Cardiac muscle cell (in vitro differentiated cells and primary cell): ENCODE measurements around the gene MT1X. TPM values are rescaled to one million over a fixed set of nuclear protein-coding genes. Genes with fewer than 3 reads are reported as not detected.

ENCODE experiments used
- DNase-seq, 2 donors: peaks; one replicate each; pipeline versions ENCODE4 v3.0.0 to v3.0.0-alpha.2; 2010 to 2017; ENCODE audit warnings: low read depth in 1 of 2, low spot score in 1 of 2
- H3K27ac ChIP-seq: fragments of 200-600 bp; sonication (generic); 2 replicates; pipeline ENCODE4 v1.5.1; 2016
- H3K27me3 ChIP-seq: fragments of 200-600 bp; sonication (generic); 2 replicates; pipeline ENCODE4 v1.6.0; 2016; ENCODE audit warnings: control low read depth
- H3K36me3 ChIP-seq: fragments of 200-600 bp; sonication (generic); 2 replicates; pipeline ENCODE4 v1.5.1; 2016; ENCODE audit warnings: control low read depth
- H3K4me1 ChIP-seq: fragments of 200-600 bp; sonication (generic); 2 replicates; pipeline ENCODE4 v1.8.1; 2017; ENCODE audit warnings: low read depth, mild to moderate bottlenecking, mixed run types
- H3K4me3 ChIP-seq: fragments of 200-600 bp; sonication (generic); 2 replicates; pipeline ENCODE4 v1.5.1; 2016; ENCODE audit warnings: mild to moderate bottlenecking
- H3K9me3 ChIP-seq: fragments of 200-600 bp; sonication (generic); 2 replicates; pipeline ENCODE4 v1.5.1; 2017; ENCODE audit warnings: low read depth, mild to moderate bottlenecking, control low read depth
- polyA plus RNA-seq: library from polyadenylated mRNA; unstranded; fragments of >200 nt; fragmentation: Nextera tagmentation; extraction: Ambion mirVana; gene quantifications from 2 replicates; pipeline ENCODE4 v1.2.1, GENCODE V29; 2016
- total RNA-seq: library from RNA; depleted of rRNA; stranded (reverse); fragments of >200 nt; gene quantifications from 2 replicates; pipeline ENCODE4 v1.2.3, GENCODE V29; 2016
- TF ChIP-seq, protein P1 (sequence below): IDR thresholded peaks from 2 replicates; pipeline ENCODE4 v1.5.1; 2012; ENCODE audit warnings: low read depth, mild to moderate bottlenecking, low read length

Gene MT1X
- total and polyA plus RNA-seq, 2 experiments from 2014 or later = 5.7 to 11.1 TPM

DNA sequence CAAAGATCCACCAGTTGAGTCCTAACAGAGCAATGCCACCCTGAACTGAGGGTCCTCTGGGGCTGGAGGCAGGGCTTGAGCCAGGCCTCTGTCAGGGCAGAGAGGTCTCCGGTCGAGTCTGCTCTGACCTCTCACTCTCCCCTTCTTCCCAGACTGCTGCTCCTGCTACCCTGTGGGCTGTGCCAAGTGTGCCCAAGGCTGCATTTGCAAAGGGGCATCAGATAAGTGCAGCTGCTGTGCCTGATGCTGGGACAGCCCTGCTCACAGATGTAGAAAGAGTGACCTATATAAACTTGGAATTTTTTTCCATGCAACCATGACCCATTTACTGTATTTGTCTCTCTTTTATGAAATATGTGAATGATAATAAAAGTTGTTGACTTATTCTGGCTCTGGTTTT, 33.0 kb upstream of the MT1X start:
- Histone ChIP-seq H3K27me3 (peaks cover 97% of the 10 kb centered on the region), H3K4me3 (no peak overlapping the region), H3K27ac (no peak overlapping the region), H3K4me1 (no peaks in the 10 kb centered on the region), H3K9me3 (no peaks in the 10 kb centered on the region), H3K36me3 (no peaks in the 10 kb centered on the region)
- DNase-seq = no peak
- TF ChIP-seq, protein P1, sequence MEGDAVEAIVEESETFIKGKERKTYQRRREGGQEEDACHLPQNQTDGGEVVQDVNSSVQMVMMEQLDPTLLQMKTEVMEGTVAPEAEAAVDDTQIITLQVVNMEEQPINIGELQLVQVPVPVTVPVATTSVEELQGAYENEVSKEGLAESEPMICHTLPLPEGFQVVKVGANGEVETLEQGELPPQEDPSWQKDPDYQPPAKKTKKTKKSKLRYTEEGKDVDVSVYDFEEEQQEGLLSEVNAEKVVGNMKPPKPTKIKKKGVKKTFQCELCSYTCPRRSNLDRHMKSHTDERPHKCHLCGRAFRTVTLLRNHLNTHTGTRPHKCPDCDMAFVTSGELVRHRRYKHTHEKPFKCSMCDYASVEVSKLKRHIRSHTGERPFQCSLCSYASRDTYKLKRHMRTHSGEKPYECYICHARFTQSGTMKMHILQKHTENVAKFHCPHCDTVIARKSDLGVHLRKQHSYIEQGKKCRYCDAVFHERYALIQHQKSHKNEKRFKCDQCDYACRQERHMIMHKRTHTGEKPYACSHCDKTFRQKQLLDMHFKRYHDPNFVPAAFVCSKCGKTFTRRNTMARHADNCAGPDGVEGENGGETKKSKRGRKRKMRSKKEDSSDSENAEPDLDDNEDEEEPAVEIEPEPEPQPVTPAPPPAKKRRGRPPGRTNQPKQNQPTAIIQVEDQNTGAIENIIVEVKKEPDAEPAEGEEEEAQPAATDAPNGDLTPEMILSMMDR = no peak

DNA sequence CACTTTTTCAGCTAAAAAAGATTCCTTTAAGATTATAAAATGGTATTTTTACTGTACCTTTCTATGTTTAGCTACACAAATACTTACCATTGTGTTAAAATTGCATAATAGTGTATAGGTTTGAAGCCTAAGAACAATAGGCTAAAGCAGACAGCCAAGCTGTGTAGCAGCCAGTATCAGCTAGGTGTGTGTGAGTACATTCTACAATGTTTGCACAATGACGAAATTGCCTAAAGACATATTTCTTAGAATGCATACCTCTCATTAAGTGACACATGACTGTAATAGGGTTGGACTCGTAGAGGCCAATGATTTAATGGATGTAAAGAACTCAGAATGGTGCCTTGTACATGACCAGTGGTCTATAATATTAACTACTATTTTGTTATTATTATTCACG, 32.5 kb upstream of the MT1X start:
- no peak overlapping the region for H3K4me3 ChIP-seq
- no peak overlapping the region for H3K27ac ChIP-seq
- H3K27me3 ChIP-seq = peaks cover 95% of the 10 kb centered on the region
- no peak for DNase-seq
- H3K4me1 ChIP-seq = no peaks in the 10 kb centered on the region
- H3K36me3 ChIP-seq = no peaks in the 10 kb centered on the region
- TF ChIP-seq, protein P1 = no peak
- H3K9me3 ChIP-seq = no peaks in the 10 kb centered on the region

DNA sequence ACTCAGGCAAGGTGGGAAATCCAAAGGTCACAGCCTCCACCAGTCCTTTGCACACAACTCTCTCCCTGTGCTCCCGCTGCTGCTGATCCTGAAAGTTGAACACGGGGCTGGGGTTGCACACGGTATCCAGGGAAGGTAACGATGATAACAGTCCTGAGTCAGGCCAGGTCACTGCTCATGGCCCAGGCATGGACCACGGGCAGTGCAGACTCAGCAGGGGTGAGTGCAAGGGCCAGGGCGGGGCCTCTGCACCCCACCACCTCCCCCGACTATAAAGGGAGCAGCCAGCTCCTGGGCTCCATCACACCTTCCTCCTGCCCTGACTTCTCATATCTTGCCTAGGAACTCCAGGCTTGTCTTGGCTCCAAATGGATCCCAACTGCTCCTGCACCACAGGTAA, 30.7 kb upstream of the MT1X start, which contains the start of gene MT1B:
Gene MT1B (plus strand): TSS at position 301 of the 400 bp plus-strand sequence. CDS start 68 bp downstream, at position 369.
- DNase-seq = no peak
- peaks cover 95% of the 10 kb centered on the region for H3K27me3 ChIP-seq
- TF ChIP-seq, protein P1 = no peak
- H3K27ac ChIP-seq = no peak within 1 kb of the TSS
- H3K9me3 ChIP-seq = no peaks in the 10 kb centered on the region
- no peaks in the 10 kb centered on the region for H3K36me3 ChIP-seq
- no peak within 1 kb of the TSS for H3K4me3 ChIP-seq
- no peaks in the 10 kb centered on the region for H3K4me1 ChIP-seq

DNA sequence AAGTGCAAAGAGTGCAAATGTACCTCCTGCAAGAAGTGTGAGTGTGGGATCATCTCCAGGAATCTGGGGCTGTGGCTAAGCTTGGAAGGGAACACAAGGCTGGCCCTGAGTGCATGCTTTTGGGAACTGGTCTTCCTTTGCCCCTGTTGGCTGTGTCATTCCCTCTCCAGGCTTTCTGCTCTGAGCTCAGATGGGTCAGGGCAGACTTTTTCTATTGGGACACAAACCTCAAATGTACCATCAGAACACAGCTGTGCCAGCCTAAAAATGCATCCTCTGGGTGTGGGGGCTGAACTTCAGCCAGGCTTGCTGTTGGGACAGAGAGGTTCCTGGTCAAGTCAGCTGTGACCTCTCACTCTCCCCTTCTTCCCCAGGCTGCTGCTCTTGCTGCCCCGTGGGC, 29.7 kb upstream of the MT1X start:
- Histone ChIP-seq H3K4me3 (no peak overlapping the region), H3K27ac (no peak overlapping the region), H3K27me3 (peaks cover 94% of the 10 kb centered on the region), H3K36me3 (no peaks in the 10 kb centered on the region), H3K9me3 (no peaks in the 10 kb centered on the region), H3K4me1 (no peaks in the 10 kb centered on the region)
- TF ChIP-seq, protein P1 = no peak
- DNase-seq = no peak

DNA sequence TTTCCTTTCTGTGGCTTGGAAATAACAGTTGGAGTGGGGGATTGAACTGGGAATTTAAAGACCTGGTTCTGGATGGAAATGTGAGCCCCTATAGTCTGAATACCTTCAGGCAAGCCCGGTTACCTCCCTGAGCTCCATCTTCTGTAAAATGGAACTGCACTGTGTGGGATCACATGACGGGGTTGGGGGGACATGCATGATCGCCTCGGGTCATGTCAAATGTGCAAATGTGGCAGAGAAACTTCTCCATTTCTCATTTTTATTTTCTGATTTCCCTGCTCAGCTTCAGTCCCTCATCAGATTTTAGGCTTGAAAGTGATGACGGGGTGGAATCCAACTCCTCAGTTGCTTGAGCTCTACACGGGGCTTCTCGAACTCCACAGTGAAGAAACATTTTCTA, 29.1 kb upstream of the MT1X start:
- TF ChIP-seq, protein P1 = no peak
- Histone ChIP-seq H3K9me3 (no peaks in the 10 kb centered on the region), H3K4me1 (no peaks in the 10 kb centered on the region), H3K36me3 (no peaks in the 10 kb centered on the region), H3K27me3 (peaks cover 94% of the 10 kb centered on the region), H3K4me3 (no peak overlapping the region), H3K27ac (no peak overlapping the region)
- no peak for DNase-seq
